ENCODE measurements around the gene OSM.
A peak's percentile ranks its signal among the peaks of the same experiment; 100 is the strongest.
"Not testable (repeated sequence)": the region's sequence is repeated elsewhere in the genome, so short reads cannot be mapped to it uniquely, and the experiment has no call there.

Gene OSM

DNA sequence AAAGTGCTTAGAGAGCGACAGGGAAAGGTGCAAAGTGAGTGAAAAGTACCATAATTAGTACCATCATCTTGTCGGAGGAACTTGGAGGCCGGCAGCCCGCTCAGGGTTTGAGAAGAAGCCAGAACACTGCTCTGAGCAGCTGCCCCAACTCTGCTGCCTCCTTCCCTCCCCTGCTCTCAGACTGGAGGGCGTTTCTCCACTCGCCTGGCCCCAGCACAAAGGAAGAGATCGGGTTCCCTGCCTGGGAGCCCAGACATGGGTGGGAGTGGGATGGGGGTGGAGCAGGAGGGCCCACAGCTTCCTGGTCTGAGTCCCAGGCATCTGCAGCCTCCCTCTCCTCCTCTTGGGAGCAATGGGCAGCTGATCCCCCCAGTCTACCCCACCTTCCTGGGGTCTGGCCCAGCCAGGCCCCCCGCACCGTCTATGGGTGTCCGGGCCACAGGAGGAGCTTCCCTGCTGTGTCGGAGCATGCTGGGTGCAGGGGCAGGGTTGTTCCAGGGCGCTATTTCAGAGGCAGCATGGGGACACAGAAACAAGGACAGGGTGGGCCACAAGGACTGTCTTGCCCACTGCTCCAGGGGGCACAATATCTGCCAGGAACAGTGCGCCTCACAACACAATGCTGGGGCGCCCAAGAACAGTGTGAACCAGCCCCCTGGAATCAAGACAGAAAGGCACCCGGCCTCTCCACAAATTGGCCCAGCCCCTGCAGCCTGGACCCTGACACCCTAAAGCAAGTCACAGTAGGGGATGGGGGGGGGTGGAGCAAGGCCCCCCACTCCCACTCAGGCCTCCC is 24.9 kb downstream of the OSM start:
- DNase-seq = no peak

DNA sequence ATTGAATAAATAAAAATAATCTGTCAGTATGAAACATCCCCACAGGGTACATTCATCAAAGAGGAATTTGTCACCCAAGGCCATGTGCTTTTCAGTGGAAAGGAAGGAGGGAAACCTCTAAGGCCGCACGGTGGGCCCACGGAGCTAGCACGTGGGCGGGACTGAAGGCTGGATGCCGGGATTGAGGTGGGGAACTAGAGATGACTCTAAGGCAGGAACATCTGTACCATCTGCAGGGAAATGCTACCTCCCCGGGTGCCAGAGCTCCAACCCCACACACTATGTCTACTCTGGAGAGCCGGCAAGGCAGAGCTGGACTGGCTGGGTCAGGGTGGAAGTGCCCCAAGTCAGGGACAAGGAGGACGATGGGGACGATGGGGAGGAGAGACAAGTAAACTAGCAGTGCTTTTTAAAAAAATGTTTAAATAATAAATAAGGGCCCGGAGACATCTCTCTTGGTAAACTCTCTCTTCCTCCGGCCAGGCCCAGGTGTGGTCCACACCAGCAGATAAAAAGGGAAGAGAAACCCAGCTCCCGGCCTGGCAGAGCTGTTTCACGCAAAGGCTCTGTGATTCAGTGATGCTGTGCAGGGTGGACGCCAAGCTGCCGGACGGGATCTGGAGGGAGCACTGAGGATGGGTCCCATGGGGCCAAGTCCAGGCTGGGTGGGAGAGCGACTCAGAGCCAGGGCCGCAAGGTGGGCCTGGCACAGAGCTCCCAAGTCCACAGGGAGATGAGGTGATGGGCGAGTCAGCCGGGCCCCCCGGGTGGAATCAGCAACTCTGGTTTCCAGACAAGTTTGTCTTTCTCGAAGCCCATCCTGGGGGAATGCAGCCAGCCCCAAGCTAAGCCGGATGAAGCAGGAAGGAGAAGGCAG is 25.9 kb downstream of the OSM start:
- no peak for DNase-seq

DNA sequence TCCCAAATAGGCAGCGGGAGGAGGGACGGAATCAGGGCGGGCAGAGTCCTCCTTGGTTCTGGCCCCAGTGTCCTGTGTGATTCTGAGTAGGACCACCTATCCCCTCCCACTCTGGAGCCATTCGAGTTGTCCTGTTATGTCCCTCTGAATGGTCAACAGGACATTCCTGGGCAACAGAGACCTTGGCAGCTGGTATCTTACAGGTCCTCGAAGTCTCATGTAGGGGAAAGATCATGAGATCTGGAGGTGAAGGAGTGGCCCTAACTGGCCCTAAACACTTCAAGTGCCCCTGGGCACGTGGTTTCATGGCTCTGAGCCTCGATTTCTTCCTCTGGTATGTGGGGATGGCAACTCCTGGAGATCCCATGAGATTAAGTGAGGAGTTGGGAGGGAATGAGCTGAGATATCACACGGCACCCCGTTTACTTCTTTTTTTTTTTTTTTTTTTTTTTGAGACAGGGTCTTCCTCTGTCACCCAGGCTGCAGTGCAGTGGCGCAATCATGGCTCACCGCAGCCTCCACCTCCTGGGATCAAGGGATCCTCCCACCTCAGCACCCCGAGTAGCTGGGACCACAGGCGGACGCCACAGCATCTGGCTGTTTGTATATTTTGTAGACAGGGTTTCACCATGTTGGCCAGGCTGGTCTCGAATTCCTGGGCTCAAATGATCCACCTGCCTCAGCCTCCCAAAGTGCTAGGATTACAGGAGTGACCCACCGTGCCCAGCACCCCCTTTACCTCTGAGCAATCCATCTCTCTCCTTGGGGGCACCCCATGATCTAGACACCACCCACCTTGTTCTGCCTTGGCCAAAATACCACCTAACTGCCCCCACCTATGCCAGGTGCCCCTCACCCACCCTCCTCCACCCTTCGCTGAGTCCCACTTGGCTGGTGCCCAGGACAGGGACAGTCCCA is 26.9 kb downstream of the OSM start:
- DNase-seq = no peak

DNA sequence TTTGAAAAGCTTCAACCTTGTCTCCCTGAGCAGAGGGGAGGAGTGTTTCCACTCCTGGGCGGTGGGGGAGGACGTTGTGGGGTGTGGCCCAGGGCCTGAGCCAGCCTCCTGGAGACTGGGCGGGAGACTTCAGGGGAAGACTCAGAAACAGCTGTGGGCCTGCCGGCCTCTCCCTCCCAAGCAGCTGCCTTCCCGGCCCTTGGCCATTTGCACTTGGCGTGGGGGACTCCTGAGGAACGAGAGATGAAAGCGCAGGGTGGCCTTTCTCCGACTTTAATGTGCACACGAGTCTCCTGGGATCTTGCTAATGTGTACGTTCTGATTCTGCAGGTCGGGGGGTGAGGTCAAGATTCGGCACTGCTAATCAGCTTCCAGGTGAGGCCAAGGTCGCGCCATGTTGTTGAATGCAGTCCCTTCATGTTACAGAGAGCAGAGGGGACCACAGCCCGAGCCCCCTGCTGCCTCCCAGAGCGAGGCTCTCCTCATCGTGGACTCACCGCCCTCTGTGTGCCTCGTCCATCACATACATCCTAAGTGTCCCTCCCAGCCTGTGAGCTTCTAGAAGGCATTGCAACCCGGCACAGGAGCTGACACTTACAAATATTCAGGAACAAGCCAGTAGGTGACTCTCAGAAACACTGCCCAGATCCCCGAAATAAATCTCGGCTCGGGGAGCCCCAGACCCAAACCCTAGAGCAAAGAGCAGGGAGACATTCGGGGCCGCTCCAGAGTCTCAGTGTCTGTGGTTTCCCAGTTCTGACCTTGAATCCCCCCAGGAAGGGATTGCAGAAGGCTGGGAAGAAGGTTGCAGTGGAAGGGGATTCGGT is 27.8 kb downstream of the OSM start:
- peak; percentile 43 for DNase-seq

DNA sequence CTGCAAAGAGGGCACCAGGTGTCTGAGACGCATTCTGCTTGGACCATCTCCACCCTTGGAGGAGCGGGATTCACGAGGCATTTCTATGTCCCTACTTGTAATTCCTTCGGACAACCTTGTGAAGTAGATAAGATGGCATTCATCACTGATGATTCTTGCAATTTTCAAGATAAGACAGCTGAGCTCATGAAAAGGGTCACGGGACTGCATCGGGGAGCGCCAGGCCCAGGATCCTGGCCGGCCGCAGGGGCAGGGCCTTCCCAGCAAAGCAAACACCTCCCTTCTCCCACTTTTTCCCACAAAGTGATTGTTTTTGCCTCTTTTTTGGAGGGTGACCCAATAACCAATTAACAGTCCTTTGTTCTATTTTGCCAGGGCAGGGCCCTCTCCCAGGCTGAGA is 28.5 kb downstream of the OSM start:
- DNase-seq = no peak

DNA sequence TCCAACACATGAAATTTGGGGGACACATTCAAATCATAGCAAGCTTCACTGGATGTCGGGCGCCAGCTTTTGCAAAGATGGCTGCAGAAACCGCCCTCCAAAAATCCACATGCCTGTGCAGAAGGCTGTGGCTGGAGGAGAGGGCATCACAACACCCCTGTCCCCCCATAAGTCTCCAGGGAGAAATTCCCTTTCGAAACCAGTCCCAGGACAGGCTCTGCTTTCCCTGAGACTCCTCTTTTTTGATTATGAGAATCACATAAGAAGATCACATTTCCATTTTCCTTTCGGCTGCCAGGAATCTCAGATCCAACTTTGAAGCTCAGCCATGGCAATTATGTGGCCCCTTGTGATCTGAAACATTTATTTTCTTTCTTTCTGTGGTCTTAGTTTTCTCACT is 29.8 kb downstream of the OSM start:
- DNase-seq = no peak

DNA sequence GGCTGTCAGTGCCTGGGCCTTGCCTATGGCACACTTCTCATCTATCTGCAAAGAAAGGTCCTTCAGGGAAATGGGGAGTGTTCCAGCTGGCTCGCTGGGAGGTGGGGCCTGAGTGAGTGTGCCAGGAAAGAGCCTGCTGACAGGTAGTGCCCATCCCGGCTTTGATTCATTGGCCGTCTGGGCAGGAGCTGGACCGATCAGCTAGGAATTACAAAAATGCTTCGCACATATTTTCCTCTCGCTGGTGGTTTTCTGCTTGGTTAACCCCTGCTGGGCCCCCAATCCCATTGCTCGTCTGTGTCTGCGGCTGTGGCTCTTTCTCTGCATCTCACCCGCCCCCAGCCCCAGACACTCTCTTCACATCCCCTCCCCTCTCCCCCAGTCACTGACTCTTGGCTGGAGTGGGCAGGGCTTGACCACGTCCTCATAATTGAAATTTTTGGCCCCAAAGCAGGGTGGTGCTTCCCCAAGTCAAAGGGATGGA is 30.9 kb downstream of the OSM start:
- DNase-seq = no peak

DNA sequence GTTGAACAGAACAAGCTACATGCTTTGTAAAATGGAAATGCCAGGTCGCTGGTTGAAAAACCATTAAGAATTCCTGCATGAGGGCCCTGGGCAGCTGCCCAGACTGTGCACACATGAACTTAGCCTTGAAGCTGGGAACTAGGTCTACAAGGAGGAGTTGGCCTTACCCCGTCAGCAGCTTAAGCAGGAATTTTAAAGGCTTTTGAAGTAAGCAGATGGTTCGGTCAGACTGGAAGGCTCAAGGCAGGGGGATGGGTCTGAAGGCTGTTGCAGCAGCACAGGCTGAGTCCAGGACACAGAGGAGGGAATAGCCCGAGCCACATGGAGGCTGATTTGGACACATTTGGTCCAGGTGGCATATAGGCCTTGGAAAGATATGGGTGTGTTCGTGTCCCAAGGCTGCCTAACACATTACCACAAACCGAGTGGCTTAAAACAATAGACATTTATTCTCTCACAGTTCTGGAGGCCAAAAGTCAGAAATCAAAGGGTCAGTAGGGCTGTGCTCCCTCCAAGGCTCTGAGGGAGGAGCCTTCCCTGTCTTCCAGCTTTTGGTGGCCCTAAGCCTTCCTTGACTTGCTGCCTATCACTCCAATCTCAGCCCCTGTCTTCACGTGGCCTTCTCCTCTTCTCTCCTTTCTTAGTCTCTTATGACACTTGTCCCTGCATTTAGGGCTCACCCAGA is 31.7 kb downstream of the OSM start:
- DNase-seq = peak; percentile 96

DNA sequence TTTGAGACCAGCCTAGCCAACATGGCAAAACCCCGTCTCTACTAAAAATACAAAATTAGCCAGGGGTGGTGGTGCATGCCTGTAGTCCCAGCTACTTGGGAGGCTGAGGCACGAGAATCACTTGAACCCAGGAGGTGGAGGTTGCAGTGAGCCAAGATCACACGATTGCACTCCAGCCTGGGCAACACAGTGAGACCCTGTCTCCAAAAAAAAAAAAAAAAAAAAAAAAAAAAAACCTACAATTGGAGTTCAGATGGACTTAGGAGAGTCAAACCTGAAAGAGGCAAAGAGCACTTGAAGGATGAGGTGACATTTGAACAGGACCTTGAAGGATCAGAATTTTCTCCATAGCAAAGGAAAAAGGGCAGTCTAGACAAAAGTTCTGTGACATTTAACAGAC is 32.3 kb downstream of the OSM start:
- not testable (repeated sequence) for DNase-seq

DNA sequence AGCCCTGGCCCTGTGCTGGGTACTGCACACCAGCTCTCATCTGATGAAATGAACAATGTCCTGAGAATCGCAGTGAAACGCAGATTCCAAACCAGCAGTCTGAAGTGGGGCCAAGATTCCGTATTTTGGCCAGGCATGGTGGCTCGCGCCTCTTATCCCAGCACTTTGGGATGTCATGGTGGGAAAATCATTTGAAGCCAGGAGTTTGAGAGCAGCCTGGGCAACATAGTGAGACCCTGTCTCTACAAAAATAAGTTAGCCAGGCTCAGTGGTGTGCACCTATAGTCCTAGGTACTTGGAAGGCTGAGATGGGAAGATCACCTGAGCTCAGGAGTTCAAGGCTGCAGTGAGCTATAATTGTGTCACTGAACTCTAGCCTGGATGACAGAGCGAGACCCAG is 33.1 kb downstream of the OSM start:
- no peak for DNase-seq

DNA sequence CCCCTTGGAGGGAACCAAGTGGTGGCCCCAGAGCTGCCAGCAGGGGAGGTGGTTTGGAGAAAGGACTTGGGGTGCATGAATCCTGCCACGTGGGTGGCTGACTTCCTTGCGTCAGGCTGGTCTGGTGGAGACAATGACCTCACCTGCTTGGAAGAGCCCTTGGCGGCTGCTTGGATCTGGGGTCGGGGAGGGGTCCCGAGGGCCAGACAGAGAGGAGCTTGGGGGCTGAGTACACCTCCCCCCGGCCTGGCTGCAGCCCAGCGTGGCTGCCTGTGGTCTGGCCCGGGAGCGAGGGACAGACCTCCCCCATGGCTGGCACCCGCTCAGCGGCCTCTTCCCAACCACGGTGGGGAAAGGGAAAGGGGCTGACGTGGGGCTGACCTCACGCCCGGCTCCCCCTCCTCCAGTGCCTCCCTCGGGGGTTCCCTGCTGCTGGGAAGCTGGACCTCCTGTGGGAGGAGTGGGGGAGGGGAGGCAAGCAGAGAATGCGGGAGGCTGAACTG is 33.9 kb downstream of the OSM start:
- no peak for DNase-seq

DNA sequence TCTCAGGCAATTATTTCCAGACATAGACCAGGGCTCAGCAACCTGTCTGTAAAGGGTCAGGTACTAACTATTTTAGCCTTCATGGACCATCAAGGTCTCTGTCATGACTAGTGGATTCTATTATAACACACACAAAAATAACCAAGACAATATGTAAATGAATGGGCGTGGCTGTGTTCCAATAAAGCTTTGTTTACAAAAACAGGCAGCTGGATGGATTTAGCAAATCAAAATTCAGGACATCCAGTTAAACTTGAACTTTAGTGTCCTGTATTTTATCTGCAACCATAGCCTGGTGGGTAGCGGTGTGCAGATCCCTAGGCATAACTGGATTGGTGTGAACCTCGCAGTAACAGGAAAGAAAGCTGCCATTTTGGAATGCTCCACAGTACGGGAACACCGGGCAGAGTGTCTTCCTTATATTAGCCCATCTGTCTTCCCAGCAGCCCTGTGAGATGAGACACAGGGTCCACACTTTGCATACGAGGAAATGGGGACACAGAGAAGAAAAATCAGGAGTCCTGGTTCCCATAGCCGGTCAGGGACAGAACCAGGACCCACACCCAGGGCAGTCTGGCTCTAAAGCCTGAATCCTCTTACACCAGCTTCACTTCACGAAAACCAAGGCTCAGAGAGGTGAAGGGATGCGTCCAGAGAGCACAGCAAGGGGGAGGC is 35.7 kb downstream of the OSM start:
- DNase-seq = no peak

DNA sequence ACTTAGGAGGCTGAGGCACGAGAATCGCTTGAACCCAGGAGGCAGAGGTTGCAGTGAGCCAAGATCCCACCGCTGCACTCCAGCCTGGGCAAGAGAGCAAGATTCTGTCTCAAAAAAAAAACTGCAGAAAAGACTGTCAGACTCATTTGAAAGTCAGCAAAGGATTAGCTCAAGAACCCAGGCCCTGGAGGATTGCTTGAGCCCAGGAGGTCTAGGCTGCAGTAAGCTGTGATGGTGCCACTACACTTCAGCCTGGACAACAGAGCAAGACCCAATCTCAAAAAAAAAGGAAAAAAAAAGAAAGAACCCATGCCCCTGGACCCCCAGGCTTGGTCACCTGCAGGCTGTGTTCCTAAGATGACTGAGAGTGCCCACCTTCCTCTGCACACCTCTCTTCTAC is 36.3 kb downstream of the OSM start:
- DNase-seq = no peak

DNA sequence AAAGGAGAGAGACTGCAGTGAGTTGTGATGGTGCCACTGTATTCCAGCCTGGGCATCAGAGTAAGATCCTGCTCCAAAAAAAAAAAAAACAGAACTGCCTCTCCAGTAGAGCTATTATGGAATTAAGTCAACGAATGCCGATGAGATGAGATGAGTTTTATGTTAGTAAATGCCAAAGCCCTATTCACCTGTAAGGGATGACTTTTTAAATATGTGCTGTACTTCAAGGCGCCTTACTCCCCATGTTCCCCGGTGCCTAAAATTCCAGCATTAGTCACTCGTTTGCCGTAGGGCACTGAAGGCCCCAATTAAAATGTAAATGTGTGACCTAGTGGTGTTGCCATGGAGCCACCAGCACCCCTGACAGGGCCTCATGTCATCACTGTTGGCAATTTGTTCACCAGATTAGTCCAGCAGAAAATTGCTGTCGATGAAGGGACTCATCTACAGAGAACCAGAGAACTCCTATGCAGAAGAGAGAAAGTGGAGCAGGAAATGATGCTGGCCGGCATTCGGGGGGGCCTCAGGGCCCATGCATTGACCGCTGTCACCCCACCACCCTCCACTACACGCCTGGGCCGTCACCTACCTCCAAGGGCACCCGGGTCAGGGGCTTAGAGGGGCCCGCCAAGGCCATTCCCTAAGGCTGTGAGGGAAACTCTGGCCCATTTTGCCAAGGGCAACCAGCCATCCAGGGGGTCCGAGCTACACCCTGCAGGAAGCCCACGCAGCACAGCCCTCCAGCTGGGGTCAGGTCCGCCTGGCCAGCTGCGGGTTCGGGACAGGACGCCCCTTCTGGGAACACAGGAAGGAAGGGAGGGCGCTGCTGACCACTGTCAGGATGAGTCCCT is 37.9 kb downstream of the OSM start:
- no peak for DNase-seq

DNA sequence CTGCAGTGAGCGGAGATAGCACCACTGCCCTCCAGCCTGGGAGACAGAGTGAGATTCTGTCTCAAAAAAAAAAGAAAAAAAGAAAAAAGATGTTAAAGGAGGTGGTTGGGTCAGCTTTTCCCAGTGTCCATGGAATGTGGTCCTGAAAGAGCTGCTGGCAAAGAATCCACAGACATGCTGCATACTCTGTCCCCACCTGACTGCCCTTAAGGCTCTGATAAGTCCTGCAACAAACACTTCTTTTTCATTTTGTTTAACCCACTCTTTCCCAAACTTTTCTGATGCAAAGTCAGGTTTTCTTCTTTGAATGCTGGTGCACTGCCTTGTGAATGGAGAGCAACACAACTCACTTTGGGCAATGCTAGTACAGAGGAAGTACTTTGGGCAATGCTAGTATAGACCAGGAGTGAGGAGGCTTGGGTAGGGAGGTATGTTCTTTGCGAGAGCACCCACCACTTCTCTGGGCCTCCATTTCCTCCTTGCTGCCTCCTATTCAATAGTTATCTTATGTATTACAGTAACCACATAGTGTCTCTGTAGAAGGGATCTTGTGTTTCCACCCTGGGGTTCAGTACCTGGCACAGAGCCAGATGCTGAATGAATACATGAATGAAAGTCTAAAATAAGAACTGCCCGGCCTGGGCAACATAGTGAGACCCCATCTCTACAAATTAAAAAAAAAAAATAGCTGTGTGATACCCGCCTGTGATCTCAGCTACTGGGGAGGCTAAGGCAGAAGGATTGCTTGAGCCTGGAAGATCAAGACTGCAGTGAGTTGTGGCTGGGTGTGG is 39.0 kb downstream of the OSM start:
- no peak for DNase-seq

DNA sequence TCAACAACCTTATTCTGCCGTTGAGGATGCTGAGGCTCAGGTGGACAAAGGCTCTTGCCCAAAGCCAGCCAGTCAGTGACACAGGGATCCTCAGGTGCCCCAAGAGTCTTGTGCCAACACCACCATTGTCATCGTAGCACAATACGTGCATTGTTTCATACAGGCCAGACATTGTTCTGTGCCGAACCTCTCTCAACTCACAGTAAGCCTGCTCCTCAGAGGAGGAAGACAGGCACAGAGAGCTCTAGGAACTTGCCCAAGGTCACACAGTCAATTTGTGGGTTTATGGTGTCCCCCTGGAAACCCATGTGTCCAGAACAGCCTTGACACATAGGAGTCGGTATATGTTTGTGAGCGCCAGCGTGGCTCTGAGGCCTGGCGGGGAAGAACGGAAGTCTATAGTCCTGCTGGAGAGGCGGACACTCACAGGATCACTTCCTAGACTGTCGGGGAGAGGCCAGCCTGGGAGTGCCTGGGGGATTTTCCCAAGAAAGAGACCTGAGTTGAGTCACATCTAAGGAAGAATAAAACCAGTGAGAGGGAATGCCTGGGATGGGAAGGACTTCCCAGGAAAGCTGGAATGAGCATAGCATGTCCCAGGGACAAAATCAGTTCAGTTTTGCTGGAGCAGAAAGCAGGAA is 40.3 kb downstream of the OSM start:
- DNase-seq = no peak

DNA sequence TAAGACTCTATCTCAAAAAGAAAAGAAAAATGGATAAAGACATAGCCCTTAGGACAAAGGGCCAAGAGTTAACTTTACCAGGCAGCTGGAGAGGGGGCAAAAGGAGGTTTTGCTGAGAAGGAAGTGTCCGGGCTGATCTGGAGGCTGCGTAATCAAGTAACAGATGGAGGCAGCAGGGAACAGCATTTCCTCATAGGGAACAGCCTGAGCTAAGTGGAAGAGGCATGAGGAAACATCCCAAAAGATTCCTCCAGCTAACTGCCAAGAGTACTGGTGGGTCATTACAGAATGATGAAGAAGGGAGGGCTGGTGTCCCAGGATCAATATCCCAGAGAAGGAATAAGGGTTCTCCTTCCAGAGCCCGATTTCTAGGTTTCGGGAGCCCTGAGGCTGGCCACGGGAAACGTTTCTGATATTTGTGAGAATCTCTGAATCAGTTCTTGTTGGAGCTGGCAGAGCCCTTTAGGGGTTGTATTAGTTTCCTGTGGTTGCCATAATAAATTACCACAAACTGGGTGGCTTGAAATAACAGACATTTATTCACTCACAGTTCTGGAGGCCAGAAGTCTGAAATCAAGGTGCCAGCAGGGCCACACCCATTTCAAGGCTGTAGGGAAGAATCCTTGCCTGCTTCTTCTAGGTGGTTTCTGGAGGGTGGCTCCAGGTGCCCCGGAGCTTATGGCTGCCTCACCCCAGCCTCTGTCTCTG is 41.3 kb downstream of the OSM start:
- DNase-seq = no peak

Measured in NCI-H82 (cell line).